GM18951 (cell line): ENCODE measurements around the gene RALGDS.
A peak's percentile ranks its signal among the peaks of the same experiment; 100 is the strongest.

Source experiments
- POLR2A ChIP-seq: IDR thresholded peaks from 4 replicates; pipeline ENCODE4 v1.6.1; 2011; ENCODE audit warnings: mild to moderate bottlenecking; ENCODE audit not compliant: insufficient read length, insufficient read depth; ENCODE audit errors: extremely low read depth
- in situ Hi-C: fragments of 300-500 bp; cut with MboI; formaldehyde crosslinking; loops from one replicate; pipeline ENCODE4 v1.12.0; 2022; ENCODE audit warnings: low sequenced_read_pairs, mixed read lengths, inconsistent platforms; ENCODE audit not compliant: unreplicated experiment

The RALGDS gene

GRCh38 chr9:133158695-133159094 is 37.7 kb upstream of the RALGDS start:
- in situ Hi-C loops: no loop called here
- TF ChIP-seq POLR2A: no peak

GRCh38 chr9:133155156-133155555 is 34.1 kb upstream of the RALGDS start:
- TF ChIP-seq POLR2A: no peak
- in situ Hi-C loops: no loop called here

- in situ Hi-C loops: no loop called here
Observed at GRCh38 chr9:133154097-133154989, 33.3 kb upstream of the RALGDS start.

GRCh38 chr9:133153227-133154096 is 32.4 kb upstream of the RALGDS start:
- in situ Hi-C loops: no loop called here
- no peak for TF ChIP-seq POLR2A

More at GRCh38 chr9:133154097-133154989, 33.3 kb upstream of the RALGDS start:
- no peak for TF ChIP-seq POLR2A

GRCh38 chr9:133151601-133152525 is 30.8 kb upstream of the RALGDS start:
- in situ Hi-C loops: no loop called here

GRCh38 chr9:133151041-133151440 is 30.0 kb upstream of the RALGDS start:
- in situ Hi-C loops: no loop called here
- no peak for TF ChIP-seq POLR2A

More at GRCh38 chr9:133151601-133152525, 30.8 kb upstream of the RALGDS start:
- TF ChIP-seq POLR2A: no peak

- in situ Hi-C loops: loop anchor here (5.0 to 10.0 kb wide), 2 partner anchors 42 to 115 kb away; partner anchors contain the start of gene GTF3C5
- TF ChIP-seq POLR2A: peak; percentile 68
Observed at GRCh38 chr9:133149130-133150015, 28.3 kb upstream of the RALGDS start.

GRCh38 chr9:133148199-133149129 is 27.4 kb upstream of the RALGDS start:
- TF ChIP-seq POLR2A: no peak
- in situ Hi-C loops: loop anchor here (5.0 to 10.0 kb wide), 2 partner anchors 41 to 114 kb away; partner anchors contain the start of gene GTF3C5

- in situ Hi-C loops: loop anchor here (5.0 to 10.0 kb wide), 2 partner anchors 40 to 113 kb away; partner anchors contain the start of gene GTF3C5
- no peak for TF ChIP-seq POLR2A
Observed at GRCh38 chr9:133147412-133148198, 26.6 kb upstream of the RALGDS start.
